Mesendoderm (in vitro differentiated cells): ENCODE data around the gene CAMTA1.

Source experiments
- DNase-seq: peaks from one replicate; pipeline ENCODE4 v3.0.0; 2013
- H2AK5ac ChIP-seq: 2 replicates; pipeline ENCODE4 v1.6.1; 2013; ENCODE audit warnings: low read length, inconsistent platforms
- H2BK120ac ChIP-seq: 2 replicates; pipeline ENCODE4 v1.6.1; 2013; ENCODE audit warnings: low read depth, mild to moderate bottlenecking, low read length, moderate library complexity, mixed read lengths
- H2BK15ac ChIP-seq: replicated peaks from 2 replicates; pipeline ENCODE4 v1.6.1; 2013; ENCODE audit warnings: low read depth, mild to moderate bottlenecking, moderate library complexity
- H2BK5ac ChIP-seq: 2 replicates; pipeline ENCODE4 v1.6.1; 2013; ENCODE audit warnings: low read length, inconsistent platforms
- H3K18ac ChIP-seq: 2 replicates; pipeline ENCODE4 v1.6.1; 2013; ENCODE audit warnings: mild to moderate bottlenecking, low read length, mixed read lengths
- H3K23ac ChIP-seq: one replicate; pipeline ENCODE4 v1.6.1; 2013; ENCODE audit warnings: low read length
- H3K27ac ChIP-seq: 2 replicates; pipeline ENCODE4 v1.5.1; 2013; ENCODE audit warnings: low read depth, mild to moderate bottlenecking, inconsistent platforms, low read length, moderate library complexity
- H3K27me3 ChIP-seq: 2 replicates; pipeline ENCODE4 v1.6.1; 2013; ENCODE audit warnings: low read length, control low read depth, mild to moderate bottlenecking, inconsistent platforms; ENCODE audit not compliant: insufficient read depth, poor library complexity
- H3K36me3 ChIP-seq: 2 replicates; pipeline ENCODE4 v1.6.1; 2013; ENCODE audit warnings: low read length, inconsistent platforms; ENCODE audit not compliant: control insufficient read depth, insufficient read depth
- H3K4ac ChIP-seq: one replicate; pipeline ENCODE4 v1.6.1; 2013; ENCODE audit warnings: low read depth, mild to moderate bottlenecking, low read length, moderate library complexity
- H3K4me1 ChIP-seq: 2 replicates; pipeline ENCODE4 v1.6.1; 2013; ENCODE audit warnings: low read depth, low read length, inconsistent platforms; ENCODE audit not compliant: control insufficient read depth
- H3K4me2 ChIP-seq: 2 replicates; pipeline ENCODE4 v1.6.1; 2013; ENCODE audit warnings: low read length
- H3K4me3 ChIP-seq: 2 replicates; pipeline ENCODE4 v1.5.1; 2013; ENCODE audit warnings: mild to moderate bottlenecking, low read length
- H3K56ac ChIP-seq: one replicate; pipeline ENCODE4 v1.6.1; 2013; ENCODE audit warnings: low read length
- H3K79me1 ChIP-seq: 2 replicates; pipeline ENCODE4 v1.6.1; 2013; ENCODE audit warnings: low read length, inconsistent platforms
- H3K79me2 ChIP-seq: 2 replicates; pipeline ENCODE4 v1.6.1; 2013; ENCODE audit warnings: mild to moderate bottlenecking, low read length; ENCODE audit not compliant: control insufficient read depth, insufficient read depth
- H3K9ac ChIP-seq: 2 replicates; pipeline ENCODE4 v1.6.1; 2013; ENCODE audit warnings: low read length, inconsistent platforms
- H4K5ac ChIP-seq: one replicate; pipeline ENCODE4 v1.6.1; 2013; ENCODE audit warnings: low read length
- H4K8ac ChIP-seq: one replicate; pipeline ENCODE4 v1.6.1; 2013; ENCODE audit warnings: low read depth, mild to moderate bottlenecking, control low read depth, low read length, moderate library complexity
- WGBS: extraction: QIAGEN DNeasy Blood & Tissue Kit; methylation state at CpG from one replicate; pipeline ENCODE4 v1.1.7; 2013; ENCODE audit warnings: low lambda C conversion rate, missing lambda C conversion rate; ENCODE audit not compliant: insufficient coverage; ENCODE audit errors: extremely low coverage; 5-methylcytosine and 5-hydroxymethylcytosine counted together

Gene CAMTA1

GRCh38 chr1:7232441-7233236, 447.4 kb downstream of the CAMTA1 start:
- Histone ChIP-seq H4K5ac (no peak overlapping the region), H3K4me2 (no peak overlapping the region), H2BK15ac (no peak overlapping the region), H3K79me2 (no peaks in the 10 kb centered on the region), H3K4ac (no peak overlapping the region), H3K56ac (no peak overlapping the region), H3K23ac (no peak overlapping the region), H3K27ac (no peak overlapping the region), H3K9ac (no peak overlapping the region), H3K27me3 (no peaks in the 10 kb centered on the region), H3K18ac (no peak overlapping the region), H3K4me1 (no peaks in the 10 kb centered on the region), H3K4me3 (no peak overlapping the region), H4K8ac (no peak overlapping the region), H3K79me1 (no peaks in the 10 kb centered on the region), H2BK120ac (no peak overlapping the region), H3K36me3 (no peaks in the 10 kb centered on the region), H2AK5ac (no peak overlapping the region), H2BK5ac (no peak overlapping the region)
- DNase-seq = no peak
- WGBS = no CpG with 5 or more reads among the region's 15 CpGs

GRCh38 chr1:7233237-7233540, 447.9 kb downstream of the CAMTA1 start:
- H3K27ac ChIP-seq = no peak overlapping the region

GRCh38 chr1:7233646-7234470, 448.6 kb downstream of the CAMTA1 start:
- Histone ChIP-seq H3K9ac (no peak overlapping the region), H3K4me1 (no peaks in the 10 kb centered on the region), H3K4me2 (no peak overlapping the region), H3K27me3 (no peaks in the 10 kb centered on the region), H3K36me3 (no peaks in the 10 kb centered on the region), H2BK15ac (no peak overlapping the region), H4K5ac (no peak overlapping the region), H3K27ac (no peak overlapping the region), H2BK5ac (no peak overlapping the region), H3K79me2 (no peaks in the 10 kb centered on the region), H4K8ac (no peak overlapping the region), H2BK120ac (no peak overlapping the region), H3K4ac (no peak overlapping the region), H3K23ac (no peak overlapping the region), H3K79me1 (no peaks in the 10 kb centered on the region), H3K56ac (no peak overlapping the region), H3K4me3 (no peak overlapping the region), H3K18ac (no peak overlapping the region), H2AK5ac (no peak overlapping the region)
- WGBS = no CpG with 5 or more reads among the region's 28 CpGs
- no peak for DNase-seq

More at GRCh38 chr1:7233237-7233540, 447.9 kb downstream of the CAMTA1 start:
- no peak overlapping the region for H4K5ac ChIP-seq
- H3K4me2 ChIP-seq = no peak overlapping the region
- no peak overlapping the region for H3K9ac ChIP-seq
- H3K4me3 ChIP-seq = no peak overlapping the region
- no peaks in the 10 kb centered on the region for H3K27me3 ChIP-seq
- no peaks in the 10 kb centered on the region for H3K4me1 ChIP-seq
- DNase-seq = no peak
- no peak overlapping the region for H3K4ac ChIP-seq
- no peaks in the 10 kb centered on the region for H3K79me1 ChIP-seq
- H2BK120ac ChIP-seq = no peak overlapping the region
- H3K36me3 ChIP-seq = no peaks in the 10 kb centered on the region
- no peak overlapping the region for H3K23ac ChIP-seq
- H3K79me2 ChIP-seq = no peaks in the 10 kb centered on the region
- no peak overlapping the region for H3K18ac ChIP-seq
- H2BK5ac ChIP-seq = no peak overlapping the region
- no CpG with 5 or more reads among the region's 6 CpGs for WGBS
- H2BK15ac ChIP-seq = no peak overlapping the region
- H4K8ac ChIP-seq = no peak overlapping the region
- H3K56ac ChIP-seq = no peak overlapping the region
- no peak overlapping the region for H2AK5ac ChIP-seq

- Histone ChIP-seq H3K27ac (no peak overlapping the region), H2BK120ac (no peak overlapping the region), H3K4me2 (no peak overlapping the region), H3K56ac (no peak overlapping the region), H2BK15ac (no peak overlapping the region), H3K4me3 (no peak overlapping the region), H3K27me3 (no peaks in the 10 kb centered on the region), H3K4ac (no peak overlapping the region), H2BK5ac (no peak overlapping the region), H3K36me3 (no peaks in the 10 kb centered on the region), H3K79me2 (no peaks in the 10 kb centered on the region), H4K5ac (no peak overlapping the region), H3K9ac (no peak overlapping the region), H3K23ac (no peak overlapping the region), H3K18ac (no peak overlapping the region), H2AK5ac (no peak overlapping the region), H3K4me1 (no peaks in the 10 kb centered on the region), H3K79me1 (no peaks in the 10 kb centered on the region), H4K8ac (no peak overlapping the region)
- no peak for DNase-seq
- no CpG with 5 or more reads among the region's 9 CpGs for WGBS
Measured at GRCh38 chr1:7234471-7234755, 449.2 kb downstream of the CAMTA1 start.

GRCh38 chr1:7235871-7236517, 450.7 kb downstream of the CAMTA1 start:
- no peak overlapping the region for H3K27ac ChIP-seq
- H3K4ac ChIP-seq = no peak overlapping the region
- no peaks in the 10 kb centered on the region for H3K4me1 ChIP-seq
- H3K4me3 ChIP-seq = no peak overlapping the region
- H3K18ac ChIP-seq = no peak overlapping the region
- no peak overlapping the region for H2BK5ac ChIP-seq
- H2BK15ac ChIP-seq = no peak overlapping the region
- H3K79me2 ChIP-seq = no peaks in the 10 kb centered on the region
- WGBS = no CpG with 5 or more reads among the region's 17 CpGs
- no peak overlapping the region for H4K5ac ChIP-seq
- H3K9ac ChIP-seq = no peak overlapping the region
- H3K27me3 ChIP-seq = no peaks in the 10 kb centered on the region
- no peak overlapping the region for H2BK120ac ChIP-seq
- H2AK5ac ChIP-seq = no peak overlapping the region
- H3K4me2 ChIP-seq = no peak overlapping the region
- no peak for DNase-seq
- H3K56ac ChIP-seq = no peak overlapping the region
- H3K79me1 ChIP-seq = no peaks in the 10 kb centered on the region
- no peak overlapping the region for H4K8ac ChIP-seq
- no peaks in the 10 kb centered on the region for H3K36me3 ChIP-seq
- H3K23ac ChIP-seq = no peak overlapping the region
